Superior temporal gyrus (tissue), 1 donor: ENCODE measurements around the gene NEDD4L.

Experiments used
- DNase-seq: peaks from one replicate; pipeline ENCODE4 v3.0.0-alpha.2; 2016; ENCODE audit errors: extremely low spot score

NEDD4L gene

GRCh38 chr18:58052960-58053359 lies 8.9 kb downstream of the NEDD4L start:
- no peak for DNase-seq

GRCh38 chr18:58054041-58054781 lies 10.2 kb downstream of the NEDD4L start:
- no peak for DNase-seq

GRCh38 chr18:58055890-58056558 lies 12.0 kb downstream of the NEDD4L start:
- no peak for DNase-seq

- DNase-seq = no peak
These were observed 12.8 kb downstream of the NEDD4L start for GRCh38 chr18:58056852-58057251.

- DNase-seq = no peak
These were observed 13.4 kb downstream of the NEDD4L start for GRCh38 chr18:58057291-58057965.

- DNase-seq = no peak
These were observed 14.7 kb downstream of the NEDD4L start for GRCh38 chr18:58058720-58059119.

GRCh38 chr18:58060254-58060653 lies 16.2 kb downstream of the NEDD4L start:
- no peak for DNase-seq

DNA sequence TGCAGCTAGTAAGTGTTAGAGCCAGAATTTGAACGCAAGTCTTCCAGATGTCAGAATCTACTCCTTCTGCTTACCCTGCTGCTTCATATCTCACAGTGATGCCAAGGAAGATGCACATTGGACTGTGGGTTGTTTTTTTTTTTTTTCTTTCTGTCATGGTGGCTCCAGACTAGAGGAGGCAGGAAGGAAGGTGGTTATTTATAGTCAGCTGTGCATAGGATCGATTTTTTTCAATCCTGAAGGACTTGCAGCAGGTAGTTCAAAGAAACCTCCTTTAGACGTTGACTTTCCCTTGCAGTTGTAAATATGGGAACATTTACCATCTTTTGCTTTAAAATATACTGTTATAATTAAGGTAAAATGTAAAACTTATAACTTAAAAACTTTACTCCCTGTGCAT lies 17.3 kb downstream of the NEDD4L start:
- no peak for DNase-seq

- no peak for DNase-seq
These were observed 20.5 kb downstream of the NEDD4L start for GRCh38 chr18:58064406-58064998.

GRCh38 chr18:58065956-58066355 lies 21.9 kb downstream of the NEDD4L start:
- no peak for DNase-seq

- no peak for DNase-seq
These were observed 23.6 kb downstream of the NEDD4L start for GRCh38 chr18:58067601-58068000.

DNA sequence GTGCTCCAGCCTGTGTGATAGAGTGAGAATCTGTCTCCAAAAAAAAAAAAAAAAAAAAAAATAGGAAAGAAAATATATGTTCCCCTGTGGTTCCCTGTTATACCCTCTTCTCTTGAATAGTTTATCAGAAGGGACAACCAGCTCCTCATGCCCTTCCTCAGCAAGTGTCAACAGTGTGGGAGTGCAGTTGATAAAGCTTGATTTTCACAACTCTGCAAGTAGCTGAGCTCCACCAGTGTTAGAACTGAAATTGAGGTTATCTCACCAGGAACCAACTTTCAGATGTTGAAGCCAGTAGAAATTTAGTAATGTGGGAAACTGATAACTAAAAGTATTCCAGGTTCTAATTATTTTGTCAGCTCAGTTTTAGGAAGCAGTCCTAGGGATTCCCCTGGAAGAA lies 25.1 kb downstream of the NEDD4L start:
- DNase-seq = no peak

- DNase-seq = no peak
These were observed 25.8 kb downstream of the NEDD4L start for GRCh38 chr18:58069721-58070292.

GRCh38 chr18:58076052-58076451 lies 32.0 kb downstream of the NEDD4L start:
- DNase-seq = no peak

DNA sequence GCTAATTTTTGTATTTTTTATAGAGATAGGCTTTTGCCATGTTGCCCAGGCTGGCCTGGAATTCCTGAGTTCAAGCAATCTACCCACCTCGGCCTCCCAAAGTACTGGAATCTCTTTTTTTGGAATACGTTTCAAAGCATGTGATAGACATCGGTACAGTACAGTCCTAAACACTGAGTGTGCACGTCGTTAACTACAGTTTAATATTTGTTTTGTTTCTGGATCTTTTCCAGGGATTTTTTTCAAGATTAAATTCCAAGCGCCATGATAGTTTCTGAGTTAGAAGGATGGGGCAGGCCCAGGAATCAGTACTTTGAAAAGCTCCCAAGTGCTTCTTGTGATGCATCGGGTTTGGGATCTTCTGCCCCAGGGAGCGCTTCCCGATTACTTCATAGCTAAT lies 33.3 kb downstream of the NEDD4L start:
- no peak for DNase-seq

DNA sequence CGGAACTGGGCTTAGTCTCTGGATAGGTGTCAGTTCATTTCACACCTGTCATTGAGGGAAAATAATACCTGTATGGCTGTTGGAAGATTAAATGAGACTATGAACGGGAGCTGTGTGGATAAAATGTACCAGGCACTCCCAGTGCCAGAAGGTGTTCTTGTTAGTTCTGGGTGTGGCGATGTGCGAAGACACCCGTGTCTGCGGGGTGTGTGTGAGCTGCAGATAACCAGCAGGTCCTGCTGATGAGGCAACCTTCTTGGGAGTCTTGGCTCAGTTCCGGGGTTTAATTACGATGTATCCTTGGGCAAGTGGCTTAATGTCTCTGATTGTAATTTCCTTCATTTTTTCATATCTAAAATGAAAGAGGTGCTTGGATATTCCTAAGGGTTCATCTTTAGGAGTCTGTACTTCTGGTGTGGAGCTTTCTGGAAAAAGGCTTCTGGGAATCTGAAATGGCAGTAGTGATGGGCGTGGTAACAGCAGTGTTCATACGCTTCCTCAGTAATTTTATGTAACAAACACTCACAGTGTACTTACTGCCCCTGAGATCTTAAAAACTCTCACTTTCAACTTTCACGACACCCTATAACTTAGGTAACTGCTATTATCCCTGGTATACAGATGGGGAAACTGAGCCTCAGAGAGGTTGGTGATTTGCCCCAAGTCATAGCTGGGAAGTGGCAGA lies 35.0 kb downstream of the NEDD4L start:
- DNase-seq = no peak

GRCh38 chr18:58080451-58080850 lies 36.4 kb downstream of the NEDD4L start:
- DNase-seq = no peak

- no peak for DNase-seq
These were observed 44.1 kb downstream of the NEDD4L start for GRCh38 chr18:58087928-58088690.

DNA sequence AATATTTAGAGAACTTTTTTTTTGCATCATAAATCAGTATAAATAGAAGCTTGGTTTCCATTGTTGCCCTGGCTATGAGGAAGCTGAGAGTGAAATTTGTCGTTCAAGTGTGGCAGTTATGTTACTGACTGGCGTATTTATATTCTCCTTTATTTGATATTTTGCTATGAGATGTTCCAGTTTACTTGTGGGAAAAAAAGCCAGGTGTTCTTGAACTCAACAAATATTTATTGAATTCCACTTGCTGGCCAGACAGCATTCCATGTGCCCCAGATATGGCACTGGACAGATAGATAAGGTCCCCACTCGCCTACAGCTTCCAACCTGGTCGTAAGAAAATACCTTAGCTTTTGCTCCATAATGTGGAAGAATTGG lies 44.7 kb downstream of the NEDD4L start:
- no peak for DNase-seq

DNA sequence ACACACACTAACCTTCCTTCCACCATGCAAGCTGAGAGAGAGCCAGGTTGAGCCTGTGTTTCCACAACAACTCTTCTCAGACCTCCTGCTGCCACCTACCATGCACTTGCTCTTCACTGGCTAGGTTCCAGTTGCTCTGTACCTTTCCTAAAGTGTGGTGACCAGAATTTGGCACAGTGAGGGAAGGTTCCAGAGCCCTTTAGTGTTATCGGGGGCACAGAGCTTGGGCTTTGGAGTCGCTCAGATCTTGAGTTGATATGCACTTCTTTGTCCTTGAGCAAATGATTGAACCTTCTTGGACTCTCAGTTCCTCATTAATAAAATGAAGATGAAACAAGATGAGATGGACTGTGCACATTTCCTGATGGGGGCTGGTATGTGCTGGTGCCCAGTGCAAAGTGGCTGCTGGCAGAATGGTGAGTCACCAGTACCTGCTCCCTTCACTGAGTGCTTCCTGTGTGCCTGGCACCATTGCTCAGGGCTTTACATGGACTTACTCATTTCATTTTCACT lies 47.1 kb downstream of the NEDD4L start:
- DNase-seq = no peak
